Stomach (tissue), 4 donors: ENCODE measurements around the gene MYLK3.

Source experiments
- EP300 ChIP-seq: sonication (generic); formaldehyde crosslinking; IDR thresholded peaks from one replicate; pipeline ENCODE4 v1.6.1; 2017; ENCODE audit warnings: antibody characterized with exemption
- POLR2AphosphoS5 ChIP-seq, 3 donors: sonication (generic); formaldehyde crosslinking; IDR thresholded peaks; one replicate each; pipeline ENCODE4 v1.6.1; 2016; ENCODE audit warnings: antibody characterized with exemption in 3 of 3
- TF ChIP-seq, protein P1 (sequence below), 7 experiments: fragments of 450-650 bp in 4 of 7; fragments of 200-600 bp in 3 of 7; sonication (generic) in 3 of 7; IDR thresholded peaks; one replicate each; pipeline ENCODE4 v1.5.1; 2016 to 2019; ENCODE audit warnings: antibody characterized with exemption in 7 of 7, control low read depth in 2 of 7, mild to moderate bottlenecking in 1 of 7

DNA sequence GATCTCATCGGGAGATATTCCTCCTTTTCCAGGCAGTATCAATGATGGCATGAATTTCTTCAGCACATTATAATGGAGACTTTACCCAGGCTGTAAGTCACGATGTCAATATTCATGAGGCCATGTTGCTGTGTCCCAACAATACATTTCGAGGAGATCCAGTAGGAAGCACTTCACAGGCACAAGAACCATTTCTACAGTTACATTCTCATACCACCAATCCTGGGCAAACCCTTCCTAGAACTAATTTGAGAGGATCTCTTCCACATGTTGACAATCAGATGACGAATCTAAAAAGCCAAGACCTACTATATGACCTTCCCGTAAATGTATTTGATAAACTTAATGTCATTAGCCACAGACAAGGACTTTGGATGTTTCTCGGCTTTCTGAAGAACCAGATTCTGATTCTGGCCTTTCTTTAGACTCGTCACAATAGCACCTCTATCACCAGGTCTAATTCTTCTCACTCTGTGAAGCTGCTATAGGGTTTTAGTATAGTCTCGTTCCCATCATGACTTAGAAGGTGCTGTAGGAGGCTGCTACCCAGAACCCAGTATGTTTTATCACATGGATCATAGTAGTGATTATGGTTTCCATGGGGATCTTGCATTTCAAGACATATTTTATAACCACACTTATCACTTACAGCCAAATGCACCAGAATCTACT, 42.6 kb upstream of the MYLK3 start:
- TF ChIP-seq, protein P1, sequence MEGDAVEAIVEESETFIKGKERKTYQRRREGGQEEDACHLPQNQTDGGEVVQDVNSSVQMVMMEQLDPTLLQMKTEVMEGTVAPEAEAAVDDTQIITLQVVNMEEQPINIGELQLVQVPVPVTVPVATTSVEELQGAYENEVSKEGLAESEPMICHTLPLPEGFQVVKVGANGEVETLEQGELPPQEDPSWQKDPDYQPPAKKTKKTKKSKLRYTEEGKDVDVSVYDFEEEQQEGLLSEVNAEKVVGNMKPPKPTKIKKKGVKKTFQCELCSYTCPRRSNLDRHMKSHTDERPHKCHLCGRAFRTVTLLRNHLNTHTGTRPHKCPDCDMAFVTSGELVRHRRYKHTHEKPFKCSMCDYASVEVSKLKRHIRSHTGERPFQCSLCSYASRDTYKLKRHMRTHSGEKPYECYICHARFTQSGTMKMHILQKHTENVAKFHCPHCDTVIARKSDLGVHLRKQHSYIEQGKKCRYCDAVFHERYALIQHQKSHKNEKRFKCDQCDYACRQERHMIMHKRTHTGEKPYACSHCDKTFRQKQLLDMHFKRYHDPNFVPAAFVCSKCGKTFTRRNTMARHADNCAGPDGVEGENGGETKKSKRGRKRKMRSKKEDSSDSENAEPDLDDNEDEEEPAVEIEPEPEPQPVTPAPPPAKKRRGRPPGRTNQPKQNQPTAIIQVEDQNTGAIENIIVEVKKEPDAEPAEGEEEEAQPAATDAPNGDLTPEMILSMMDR (IDR thresholded peaks at IDR 0.05) = no peak
- TF ChIP-seq POLR2AphosphoS5 (IDR thresholded peaks at IDR 0.05) (no peak), EP300 (no peak)
